Adrenal gland (tissue), 12 donors: Measurements from ENCODE around the gene GFRA1. TPM values are rescaled to one million over a fixed set of nuclear protein-coding genes. Genes with fewer than 3 reads are reported as not detected.

Experiments used
- DNase-seq, 7 donors: peaks; one replicate each; pipeline ENCODE4 v3.0.0-alpha.2; 2019 to 2020
- H3K27ac ChIP-seq, 5 donors: fragments of 200-600 bp; sonication (generic) in 4 of 5; 1 replicate in 3 of 5; 2 replicates in 2 of 5; pipeline versions ENCODE4 v1.5.1 to v1.8.0; 2016 to 2020; ENCODE audit warnings: mild to moderate bottlenecking in 1 of 5
- H3K27me3 ChIP-seq: fragments of 200-600 bp; 2 replicates; pipeline ENCODE4 v1.8.0; 2021
- H3K36me3 ChIP-seq, 2 donors: fragments of 200-600 bp; replicated peaks in 1 of 2; 1 replicate in 1 of 2; 2 replicates in 1 of 2; pipeline versions ENCODE4 v1.5.1 to v1.8.0; 2018 to 2022
- H3K4me1 ChIP-seq, 2 donors: fragments of 200-600 bp; replicated peaks in 1 of 2; 1 replicate in 1 of 2; 2 replicates in 1 of 2; pipeline versions ENCODE4 v1.5.1 to v1.8.0; 2018 to 2021
- H3K4me3 ChIP-seq, 4 donors: fragments of 200-600 bp; sonication (generic) in 3 of 4; one replicate each; pipeline ENCODE4 v1.5.1; 2016 to 2018
- H3K9me3 ChIP-seq, 3 donors: fragments of 200-600 bp; sonication (generic) in 1 of 3; replicated peaks in 1 of 3; 1 replicate in 2 of 3; 2 replicates in 1 of 3; pipeline versions ENCODE4 v1.5.1 to v1.8.0; 2016 to 2021
- POLR2A ChIP-seq, 2 donors: fragments of 450-650 bp; IDR thresholded peaks; one replicate each; pipeline ENCODE4 v1.6.1; 2017; ENCODE audit warnings: antibody characterized with exemption in 2 of 2, mild to moderate bottlenecking in 2 of 2, moderate library complexity in 1 of 2
- WGBS, 4 donors: extraction: QIAGEN DNeasy Blood & Tissue Kit in 2 of 4; methylation state at CpG; one replicate each; pipeline versions ENCODE4 v1.1.5 to v1.1.7; 2013 to 2017; 5-methylcytosine and 5-hydroxymethylcytosine counted together
- intact Hi-C, 2 donors: fragments of 100-400 bp; cut with DNase I; formaldehyde crosslinking; loops; one replicate each; pipeline versions ENCODE4 v1.14.1 to v1.15.0; 2022 to 2023
- polyA plus RNA-seq, 3 donors: library from polyadenylated mRNA; stranded (reverse); fragments of 200-250 nt in 2 of 3; fragments of 350-450 nt in 1 of 3; fragmentation: Illumina TruSeq in 1 of 3; extraction: RNeasy Lipid Tissue Mini Kit (QIAGEN cat#74804) in 1 of 3; gene quantifications; one replicate each; pipeline ENCODE4 v1.2.3, GENCODE V29; 2013 to 2014
- total RNA-seq, 9 donors: library from RNA; depleted of rRNA in 4 of 9; stranded (reverse); fragments of >200 nt in 4 of 9; fragments of 120-200 nt in 1 of 9; fragmentation: NEBNext Ultra II Directional in 1 of 9; extraction: Animal tissue kit (Norgen Biotek cat#: 25700) in 1 of 9; gene quantifications; one replicate each; pipeline versions ENCODE4 v1.1.0 to v1.2.4, GENCODE V29; 2013 to 2023
- TF ChIP-seq, protein P1 (sequence below), 6 experiments: fragments of 450-650 bp in 4 of 6; fragments of 200-600 bp in 2 of 6; sonication (generic) in 1 of 6; IDR thresholded peaks; 1 replicate in 5 of 6; 2 replicates in 1 of 6; pipeline versions ENCODE4 v1.5.1 to v1.8.0; 2016 to 2021; ENCODE audit warnings: antibody characterized with exemption in 6 of 6, mild to moderate bottlenecking in 2 of 6, moderate library complexity in 1 of 6
- donor health status: healthy with polysubstance abuse.
- donor health status: Bipolar disorder and iron deficiency.
- donor health status: DM: yes; HTN: yes; CAD: no.
- donor health status: DM: no; HTN: no; CAD: no.
- donor health status: DM: no; HTN: no; CAD: no.
- donor health status: DM: yes; HTN: yes; CAD: no.

The GFRA1 gene
- total and polyA plus RNA-seq, 12 donors: 0.61 to 12.9 (median 2.6) TPM

DNA sequence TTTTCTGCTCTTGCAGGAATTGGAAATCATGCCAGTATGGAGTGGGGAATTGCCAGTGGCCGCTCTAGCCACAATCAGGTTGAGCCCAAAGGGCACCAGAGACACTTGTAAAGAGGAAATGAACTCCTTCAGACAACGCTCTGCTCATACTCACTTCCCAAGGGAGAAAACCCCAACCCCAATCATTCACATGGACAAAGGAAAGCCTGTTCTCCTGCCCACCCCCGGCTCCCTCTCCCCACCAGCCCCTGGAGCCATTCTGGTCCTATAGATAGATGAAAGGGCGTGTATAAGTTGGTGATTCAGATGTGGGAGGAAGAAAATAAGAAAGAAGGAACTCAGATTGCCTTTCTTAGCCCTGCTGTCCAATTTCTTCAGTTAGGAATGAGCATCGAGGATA is 57.4 kb downstream of the GFRA1 start:
- DNase-seq: no peak
- no peaks in the 10 kb centered on the region for H3K27me3 ChIP-seq
- no peak overlapping the region for H3K27ac ChIP-seq
- no peaks in the 10 kb centered on the region for H3K4me1 ChIP-seq
- no peaks in the 10 kb centered on the region for H3K9me3 ChIP-seq
- intact Hi-C loops: no loop called here
- H3K4me3 ChIP-seq: no peak overlapping the region
- TF ChIP-seq, protein P1, sequence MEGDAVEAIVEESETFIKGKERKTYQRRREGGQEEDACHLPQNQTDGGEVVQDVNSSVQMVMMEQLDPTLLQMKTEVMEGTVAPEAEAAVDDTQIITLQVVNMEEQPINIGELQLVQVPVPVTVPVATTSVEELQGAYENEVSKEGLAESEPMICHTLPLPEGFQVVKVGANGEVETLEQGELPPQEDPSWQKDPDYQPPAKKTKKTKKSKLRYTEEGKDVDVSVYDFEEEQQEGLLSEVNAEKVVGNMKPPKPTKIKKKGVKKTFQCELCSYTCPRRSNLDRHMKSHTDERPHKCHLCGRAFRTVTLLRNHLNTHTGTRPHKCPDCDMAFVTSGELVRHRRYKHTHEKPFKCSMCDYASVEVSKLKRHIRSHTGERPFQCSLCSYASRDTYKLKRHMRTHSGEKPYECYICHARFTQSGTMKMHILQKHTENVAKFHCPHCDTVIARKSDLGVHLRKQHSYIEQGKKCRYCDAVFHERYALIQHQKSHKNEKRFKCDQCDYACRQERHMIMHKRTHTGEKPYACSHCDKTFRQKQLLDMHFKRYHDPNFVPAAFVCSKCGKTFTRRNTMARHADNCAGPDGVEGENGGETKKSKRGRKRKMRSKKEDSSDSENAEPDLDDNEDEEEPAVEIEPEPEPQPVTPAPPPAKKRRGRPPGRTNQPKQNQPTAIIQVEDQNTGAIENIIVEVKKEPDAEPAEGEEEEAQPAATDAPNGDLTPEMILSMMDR (IDR thresholded peaks at IDR 0.05): no peak
- no peak for TF ChIP-seq POLR2A (IDR thresholded peaks at IDR 0.05)
- no peaks in the 10 kb centered on the region for H3K36me3 ChIP-seq
- 52 to 81% (median 65%) methylated on average over 4 to 5 of the region's 5 CpGs for WGBS, 4 donors

GRCh38 chr10:116211682-116212081 is 61.3 kb downstream of the GFRA1 start:
- H3K9me3 ChIP-seq: no peaks in the 10 kb centered on the region
- H3K27me3 ChIP-seq: no peaks in the 10 kb centered on the region
- no peak overlapping the region for H3K27ac ChIP-seq
- intact Hi-C loops: no loop called here
- H3K4me1 ChIP-seq: no peaks in the 10 kb centered on the region
- no peaks in the 10 kb centered on the region for H3K36me3 ChIP-seq
- no peak overlapping the region for H3K4me3 ChIP-seq
- DNase-seq: no peak
- no peak for TF ChIP-seq POLR2A (IDR thresholded peaks at IDR 0.05)
- WGBS, 4 donors: 50 to 69% (median 54%) methylated on average over 1 of the region's 1 CpG

DNA sequence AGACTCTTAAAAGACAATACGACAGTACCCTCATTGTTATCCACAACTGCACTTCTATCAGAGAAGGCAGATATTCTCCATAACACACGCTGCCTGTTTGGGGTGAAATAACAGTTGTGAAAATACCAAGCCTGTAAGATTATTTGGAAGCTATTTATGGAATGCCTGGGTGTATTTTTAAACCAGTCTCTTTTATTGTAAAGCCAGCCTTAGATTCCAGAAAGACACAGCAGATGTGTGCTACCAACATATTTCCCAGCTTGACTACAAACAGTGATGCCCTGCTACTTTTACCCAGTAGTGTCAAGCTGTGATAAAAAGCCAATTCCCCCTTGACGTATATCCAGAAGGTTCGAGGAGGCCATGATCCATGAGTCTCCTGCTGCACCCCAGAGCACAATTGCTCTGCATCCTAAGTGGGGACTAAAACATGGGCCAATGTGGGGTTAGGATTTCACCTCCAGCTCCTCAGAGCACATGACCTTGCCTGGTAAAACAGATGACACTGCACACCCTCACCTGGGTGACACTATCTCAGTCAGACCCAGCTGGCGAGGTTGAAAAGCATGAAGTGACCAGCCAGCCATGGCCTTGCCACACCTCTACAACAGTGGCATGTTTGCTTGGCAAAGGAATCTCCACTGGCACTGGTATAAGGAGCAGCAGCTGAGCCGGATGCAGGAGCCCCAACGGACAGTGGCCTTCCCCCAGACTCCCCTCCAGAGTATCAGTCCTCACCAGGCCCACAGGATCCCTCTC is 62.2 kb downstream of the GFRA1 start:
- no peak overlapping the region for H3K27ac ChIP-seq
- TF ChIP-seq, protein P1 (IDR thresholded peaks at IDR 0.05): no peak
- TF ChIP-seq POLR2A (IDR thresholded peaks at IDR 0.05): no peak
- intact Hi-C loops: no loop called here
- no peaks in the 10 kb centered on the region for H3K9me3 ChIP-seq
- DNase-seq: no peak
- 77 to 81% (median 78%) methylated on average over 4 to 7 of the region's 7 CpGs for WGBS, 4 donors
- H3K4me3 ChIP-seq: no peak overlapping the region
- no peaks in the 10 kb centered on the region for H3K27me3 ChIP-seq
- no peaks in the 10 kb centered on the region for H3K4me1 ChIP-seq
- H3K36me3 ChIP-seq: no peaks in the 10 kb centered on the region

GRCh38 chr10:116209781-116210180 is 63.2 kb downstream of the GFRA1 start:
- whole genome bisulfite sequencing, 4 donors: 84 to 87% (median 85%) methylated on average over 10 of the region's 10 CpGs
- H3K4me1 ChIP-seq: no peaks in the 10 kb centered on the region
- TF ChIP-seq, protein P1 (IDR thresholded peaks at IDR 0.05): no peak
- no peak for TF ChIP-seq POLR2A (IDR thresholded peaks at IDR 0.05)
- H3K36me3 ChIP-seq: no peaks in the 10 kb centered on the region
- H3K27me3 ChIP-seq: no peaks in the 10 kb centered on the region
- intact Hi-C loops: no loop called here
- no peaks in the 10 kb centered on the region for H3K9me3 ChIP-seq
- H3K4me3 ChIP-seq: no peak overlapping the region
- H3K27ac ChIP-seq: no peak overlapping the region
- no peak for DNase-seq
